Ramos (cell line): ENCODE measurements around the gene HEXD.

Source experiments
- in situ Hi-C: fragments of 300-500 bp; cut with MboI; formaldehyde crosslinking; loops from one replicate; pipeline ENCODE4 v1.14.3; 2022; ENCODE audit warnings: low sequenced_read_pairs; ENCODE audit not compliant: unreplicated experiment

HEXD gene

GRCh38 chr17:82412535-82413520 lies 5.3 kb upstream of the HEXD start:
- in situ Hi-C loops: no loop called here

- in situ Hi-C loops: no loop called here
Observed at GRCh38 chr17:82414548-82415281, 3.4 kb upstream of the HEXD start.

GRCh38 chr17:82415336-82415735 lies 2.8 kb upstream of the HEXD start:
- in situ Hi-C loops: no loop called here

GRCh38 chr17:82415786-82416185 lies 2.4 kb upstream of the HEXD start:
- in situ Hi-C loops: no loop called here

GRCh38 chr17:82416264-82416663 lies 1.9 kb upstream of the HEXD start:
- in situ Hi-C loops: no loop called here

GRCh38 chr17:82416771-82417170 lies 1.4 kb upstream of the HEXD start:
- in situ Hi-C loops: no loop called here

- in situ Hi-C loops: no loop called here
Observed at GRCh38 chr17:82419540-82419939, 1.4 kb downstream of the HEXD start.

- in situ Hi-C loops: no loop called here
Observed at GRCh38 chr17:82424001-82424862, 6.1 kb downstream of the HEXD start.

GRCh38 chr17:82424863-82425159 lies 6.7 kb downstream of the HEXD start:
- in situ Hi-C loops: no loop called here

- in situ Hi-C loops: no loop called here
Observed at GRCh38 chr17:82428546-82428945, 10.4 kb downstream of the HEXD start.

GRCh38 chr17:82429824-82430223 lies 11.7 kb downstream of the HEXD start:
- in situ Hi-C loops: no loop called here

- in situ Hi-C loops: no loop called here
Observed at GRCh38 chr17:82432017-82432416, 13.9 kb downstream of the HEXD start.

- in situ Hi-C loops: no loop called here
Observed at GRCh38 chr17:82433560-82434215, 15.5 kb downstream of the HEXD start.

- in situ Hi-C loops: no loop called here
Observed at GRCh38 chr17:82434216-82434565, 16.0 kb downstream of the HEXD start.

- in situ Hi-C loops: no loop called here
Observed at GRCh38 chr17:82435103-82435502, 17.0 kb downstream of the HEXD start.

GRCh38 chr17:82435601-82436583 lies 17.7 kb downstream of the HEXD start:
- in situ Hi-C loops: no loop called here

GRCh38 chr17:82436601-82437324 lies 18.6 kb downstream of the HEXD start:
- in situ Hi-C loops: no loop called here

- in situ Hi-C loops: no loop called here
Observed at GRCh38 chr17:82437325-82437668, 19.1 kb downstream of the HEXD start.
